ENCODE results near the gene POLDIP2. TPM values are rescaled to one million over a fixed set of nuclear protein-coding genes. Genes with fewer than 3 reads are reported as not detected.
A peak's percentile ranks its signal among the peaks of the same experiment; 100 is the strongest.
"Not testable (repeated sequence)": the region's sequence is repeated elsewhere in the genome, so short reads cannot be mapped to it uniquely, and the experiment has no call there.

Gene POLDIP2
- total RNA-seq, 1 donor from 2014 or later, result 78.2 TPM

- Mint-ChIP-seq H3K27me3 (ENCODE audit: low read depth) (no peaks in the 10 kb centered on the region), H3K27ac (ENCODE audit: unreplicated experiment) (no peak overlapping the region)
Observed at GRCh38 chr17:28344011-28344410, 13.3 kb downstream of the POLDIP2 start.

GRCh38 chr17:28343491-28343932 is 13.8 kb downstream of the POLDIP2 start:
- H3K27ac Mint-ChIP-seq (ENCODE audit: unreplicated experiment), result no peak overlapping the region
- TF ChIP-seq CTCF (conservative IDR thresholded peaks at IDR 0.05), result no peak
- H3K36me3 Mint-ChIP-seq (ENCODE audit: low read depth), result peaks cover 5% of the 10 kb centered on the region
- no peak overlapping the region for H3K4me3 Mint-ChIP-seq
- DNase-seq (ENCODE audit: low read depth, low spot score), result no peak
- H3K4me1 Mint-ChIP-seq, result peaks cover 1% of the 10 kb centered on the region
- no peaks in the 10 kb centered on the region for H3K9me3 Mint-ChIP-seq
- H3K27me3 Mint-ChIP-seq (ENCODE audit: low read depth), result no peaks in the 10 kb centered on the region

More at GRCh38 chr17:28344011-28344410, 13.3 kb downstream of the POLDIP2 start:
- Mint-ChIP-seq H3K9me3 (no peaks in the 10 kb centered on the region), H3K4me1 (no peaks in the 10 kb centered on the region), H3K4me3 (no peak overlapping the region), H3K36me3 (ENCODE audit: low read depth) (peaks cover 5% of the 10 kb centered on the region)
- no peak for DNase-seq (ENCODE audit: low read depth, low spot score)
- TF ChIP-seq CTCF (conservative IDR thresholded peaks at IDR 0.05), result no peak

- Mint-ChIP-seq H3K4me1 (peaks cover 9% of the 10 kb centered on the region), H3K27me3 (ENCODE audit: low read depth) (no peaks in the 10 kb centered on the region), H3K36me3 (ENCODE audit: low read depth) (peaks cover 5% of the 10 kb centered on the region), H3K27ac (ENCODE audit: unreplicated experiment) (no peak overlapping the region), H3K9me3 (no peaks in the 10 kb centered on the region), H3K4me3 (peak overlapping the region; percentile 54)
- no peak for TF ChIP-seq CTCF (conservative IDR thresholded peaks at IDR 0.05)
- no peak for DNase-seq (ENCODE audit: low read depth, low spot score)
Observed at GRCh38 chr17:28342313-28342712, 15.0 kb downstream of the POLDIP2 start.

- DNase-seq (ENCODE audit: low read depth, low spot score), result no peak
- no peaks in the 10 kb centered on the region for H3K27me3 Mint-ChIP-seq (ENCODE audit: low read depth)
- H3K4me3 Mint-ChIP-seq, result no peak overlapping the region
- peaks cover 16% of the 10 kb centered on the region for H3K4me1 Mint-ChIP-seq
- TF ChIP-seq CTCF (conservative IDR thresholded peaks at IDR 0.05), result no peak
- no peaks in the 10 kb centered on the region for H3K9me3 Mint-ChIP-seq
- peaks cover 2% of the 10 kb centered on the region for H3K36me3 Mint-ChIP-seq (ENCODE audit: low read depth)
- H3K27ac Mint-ChIP-seq (ENCODE audit: unreplicated experiment), result no peak overlapping the region
Observed at GRCh38 chr17:28341516-28341915, 15.8 kb downstream of the POLDIP2 start.

- Mint-ChIP-seq H3K9me3 (no peaks in the 10 kb centered on the region), H3K27ac (ENCODE audit: unreplicated experiment) (no peak overlapping the region), H3K36me3 (ENCODE audit: low read depth) (peaks cover 2% of the 10 kb centered on the region), H3K4me1 (peaks cover 24% of the 10 kb centered on the region), H3K4me3 (no peak overlapping the region), H3K27me3 (ENCODE audit: low read depth) (peaks cover 1% of the 10 kb centered on the region)
- DNase-seq (ENCODE audit: low read depth, low spot score), result no peak
- TF ChIP-seq CTCF (conservative IDR thresholded peaks at IDR 0.05), result no peak
Observed at GRCh38 chr17:28340374-28340773, 17.0 kb downstream of the POLDIP2 start.

- Mint-ChIP-seq H3K27me3 (ENCODE audit: low read depth) (peaks cover 3% of the 10 kb centered on the region), H3K36me3 (ENCODE audit: low read depth) (peaks cover 2% of the 10 kb centered on the region), H3K27ac (ENCODE audit: unreplicated experiment) (no peak overlapping the region), H3K9me3 (no peaks in the 10 kb centered on the region), H3K4me1 (peaks cover 33% of the 10 kb centered on the region), H3K4me3 (no peak overlapping the region)
- TF ChIP-seq CTCF (conservative IDR thresholded peaks at IDR 0.05), result no peak
- no peak for DNase-seq (ENCODE audit: low read depth, low spot score)
Observed at GRCh38 chr17:28339431-28339830, 17.9 kb downstream of the POLDIP2 start.

GRCh38 chr17:28338769-28339212 is 18.5 kb downstream of the POLDIP2 start:
- H3K27ac Mint-ChIP-seq (ENCODE audit: unreplicated experiment), result peak overlapping the region; percentile 27
- H3K4me3 Mint-ChIP-seq, result peak overlapping the region; percentile 98
- H3K27me3 Mint-ChIP-seq (ENCODE audit: low read depth); H3K9me3 Mint-ChIP-seq; H3K36me3 Mint-ChIP-seq (ENCODE audit: low read depth); DNase-seq (ENCODE audit: low read depth, low spot score): not testable (repeated sequence)
- H3K4me1 Mint-ChIP-seq, result peaks cover 39% of the 10 kb centered on the region
